K562 treated with DMSO at 1 percent for 48 hours (cell line): ENCODE data around the gene ZNF492. TPM values are rescaled to one million over a fixed set of nuclear protein-coding genes. Genes with fewer than 3 reads are reported as not detected.

Experiments
- total RNA-seq: library from RNA; unstranded; fragments of 300-600 nt; gene quantifications from 2 replicates; pipeline ENCODE4 v1.2.3, GENCODE V29; 2022; ENCODE audit warnings: low replicate concordance; ENCODE audit errors: extremely low read depth

The ZNF492 gene
- not detected in 2 replicates for total RNA-seq

DNA sequence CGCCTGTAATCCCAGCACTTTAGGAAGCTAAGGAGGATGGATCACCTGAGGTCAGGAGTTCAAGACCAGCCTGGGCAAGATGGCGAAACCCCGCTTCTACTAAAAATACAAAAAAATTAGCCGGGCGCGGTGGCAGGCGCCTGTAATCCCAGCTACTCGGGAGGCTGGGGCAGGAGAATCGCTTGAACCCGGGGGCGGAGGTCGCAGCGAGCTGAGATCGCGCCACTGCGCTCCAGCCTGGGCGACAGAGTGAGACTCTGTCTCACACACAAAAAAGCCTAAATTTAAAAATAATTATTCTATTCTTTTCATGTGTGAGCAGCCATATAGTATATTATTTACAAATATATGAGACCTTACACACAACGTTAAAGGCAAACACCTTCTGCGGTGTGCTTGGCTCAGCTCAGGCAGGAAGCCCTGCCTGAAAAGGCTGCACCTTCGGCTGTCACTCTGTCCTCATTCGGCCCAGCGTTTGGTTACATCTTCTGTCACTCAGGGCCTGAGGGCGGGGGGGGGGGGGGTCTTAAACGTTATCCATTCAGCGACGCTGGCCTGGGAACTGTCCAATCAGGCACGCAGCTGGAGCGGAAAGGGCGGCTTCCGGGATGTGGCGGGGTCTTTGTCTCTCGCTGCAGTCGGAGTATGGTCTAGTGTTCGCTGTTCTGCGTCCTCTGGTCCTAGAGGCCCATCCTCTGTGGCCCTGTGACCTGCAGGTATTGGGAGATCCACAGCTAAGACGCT lies at the start of gene ZNF492:
ZNF492 (plus strand) TSS at position 619 of the 744 bp plus-strand sequence. CDS start 19,076 bp downstream, outside the sequence.

Other genes starting within 250 kb of the ZNF492 start
- gene ZNF98, start 212.0 kb upstream of the ZNF492 start, total RNA-seq = not detected in 2 replicates
- gene ZNF99, start 149.8 kb downstream of the ZNF492 start, total RNA-seq = not detected in 2 replicates
- not detected in 2 replicates for gene ZNF723, start 198.0 kb downstream of the ZNF492 start, total RNA-seq